HG02938 (cell line): ENCODE data around the gene RBM20.

Experiments
- ATAC-seq: cut with Tn5 transposase; IDR thresholded peaks from one replicate; pipeline ENCODE4 v1.9.1; 2021; ENCODE audit warnings: mild to moderate bottlenecking, moderate library complexity; ENCODE audit not compliant: unreplicated experiment

Gene RBM20

DNA sequence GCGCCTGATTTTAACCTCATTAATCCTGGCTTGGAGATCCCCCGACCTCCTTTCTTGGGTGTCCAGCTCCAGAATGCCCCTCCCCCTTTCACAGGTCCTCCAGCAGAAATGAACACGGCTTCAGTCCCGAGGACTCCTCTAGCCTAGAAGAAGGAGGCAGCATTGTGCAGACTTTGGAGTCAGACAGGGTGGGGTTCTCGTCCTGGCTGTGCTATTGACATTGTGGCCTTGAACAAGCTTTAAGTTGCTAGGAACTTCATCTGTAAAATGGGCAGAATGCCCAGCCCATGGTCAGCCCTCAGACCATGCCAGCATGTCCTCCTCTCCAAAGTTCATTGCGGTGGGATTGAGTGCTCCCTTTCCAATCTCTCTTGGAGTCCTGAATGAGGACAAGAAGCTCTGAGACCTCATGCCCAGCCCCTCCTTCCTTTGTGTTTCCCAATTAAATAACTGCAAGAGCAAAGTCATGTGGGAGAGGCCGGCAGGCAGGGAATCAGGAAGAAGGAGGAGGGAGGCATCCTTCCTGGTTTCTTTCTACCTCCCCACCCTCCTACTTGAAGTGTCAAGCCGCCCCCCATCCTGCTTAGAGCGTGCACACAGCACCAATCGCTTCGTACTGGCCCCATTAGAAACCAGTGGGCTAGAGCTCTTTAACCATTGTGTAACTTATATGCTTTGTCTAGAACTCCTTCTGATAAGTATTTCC lies 86.4 kb downstream of the RBM20 start:
- no peak for ATAC-seq

DNA sequence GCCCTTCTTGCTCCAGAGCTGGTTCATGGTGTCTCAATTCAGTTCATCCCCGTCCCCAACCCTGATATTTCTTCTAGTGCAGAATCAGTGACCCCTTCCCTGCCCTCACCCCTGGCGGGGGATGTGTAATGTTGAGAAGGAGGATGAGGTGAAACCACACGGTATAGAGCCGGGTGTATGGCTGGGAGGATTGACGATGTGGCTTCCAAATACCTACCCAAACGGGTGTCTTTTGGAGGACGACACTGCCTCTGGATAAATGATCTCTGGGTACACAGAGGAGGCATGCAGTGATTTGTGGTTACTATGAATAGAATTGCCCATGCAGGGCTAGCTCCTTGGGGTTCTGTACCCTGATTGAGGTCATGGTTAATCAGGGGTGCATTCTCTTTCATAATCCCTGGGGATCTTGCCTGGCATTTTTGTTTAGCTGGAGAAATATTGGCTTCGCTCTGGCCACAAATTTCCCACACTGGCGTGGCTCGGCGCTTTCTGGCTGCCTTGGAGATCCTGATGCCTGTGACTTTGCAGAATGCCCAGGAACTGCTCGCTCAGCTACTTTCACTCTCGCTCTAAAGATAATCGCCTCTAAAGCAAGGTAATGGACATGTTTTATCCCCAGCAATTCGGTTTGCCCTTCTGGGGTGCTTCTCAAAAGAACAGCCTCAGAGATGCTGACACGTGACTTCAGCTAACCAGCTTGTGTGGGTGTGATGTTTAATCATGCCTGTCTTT lies 89.2 kb downstream of the RBM20 start:
- no peak for ATAC-seq

DNA sequence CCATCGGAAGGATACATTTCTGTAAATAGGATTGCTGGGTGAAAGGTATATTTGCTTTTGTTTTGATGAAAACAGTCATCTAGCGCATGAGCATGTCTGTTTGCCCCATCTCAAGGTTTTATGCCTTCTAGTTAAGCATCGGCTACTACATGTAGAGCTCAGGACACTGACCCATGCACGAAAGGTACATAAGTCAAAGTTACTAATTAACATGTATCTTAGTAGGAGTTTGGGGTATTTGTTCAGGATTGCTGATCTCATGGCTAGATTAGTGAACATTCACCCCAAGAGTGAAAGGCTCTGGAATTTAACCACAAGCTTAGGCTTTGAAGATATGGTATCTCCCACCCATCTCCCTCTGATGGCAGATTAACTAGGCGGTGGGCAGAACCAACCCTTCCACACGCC lies 91.5 kb downstream of the RBM20 start:
- no peak for ATAC-seq

DNA sequence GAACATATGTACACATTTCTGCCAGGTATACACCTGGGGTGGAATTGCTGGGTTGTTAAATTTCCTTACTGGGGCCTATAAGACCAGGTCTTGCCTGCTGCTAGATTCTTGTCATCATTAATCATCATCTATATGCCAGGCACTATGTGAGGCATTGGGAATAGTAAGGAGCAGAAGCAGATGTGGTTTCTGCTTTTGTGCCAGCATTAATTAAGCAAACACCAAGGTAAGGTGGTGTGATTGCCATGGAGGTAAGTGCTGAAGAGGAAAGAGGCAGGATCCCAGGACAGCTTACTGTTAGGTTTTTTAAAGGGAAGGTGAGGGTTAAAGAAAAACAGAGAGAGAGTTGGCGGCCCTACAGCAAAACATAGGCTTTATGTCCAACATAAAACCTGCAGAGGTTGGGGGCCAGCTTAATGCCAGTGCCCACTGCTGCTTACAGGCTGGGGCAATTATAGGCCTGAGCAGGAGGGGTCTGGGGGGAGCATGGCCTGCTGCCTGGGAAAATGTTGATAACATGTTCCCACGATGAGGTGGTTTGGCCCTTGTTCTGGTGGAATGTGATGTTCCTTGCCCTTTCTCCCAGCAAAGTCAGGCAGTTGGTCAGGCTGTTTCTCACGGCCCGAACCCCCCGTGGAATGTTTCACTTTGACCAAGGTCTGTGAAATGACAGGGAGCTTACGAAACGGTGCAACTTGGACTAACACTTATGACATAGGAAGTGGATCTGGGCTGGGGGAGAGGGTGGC lies 93.9 kb downstream of the RBM20 start:
- ATAC-seq: no peak

DNA sequence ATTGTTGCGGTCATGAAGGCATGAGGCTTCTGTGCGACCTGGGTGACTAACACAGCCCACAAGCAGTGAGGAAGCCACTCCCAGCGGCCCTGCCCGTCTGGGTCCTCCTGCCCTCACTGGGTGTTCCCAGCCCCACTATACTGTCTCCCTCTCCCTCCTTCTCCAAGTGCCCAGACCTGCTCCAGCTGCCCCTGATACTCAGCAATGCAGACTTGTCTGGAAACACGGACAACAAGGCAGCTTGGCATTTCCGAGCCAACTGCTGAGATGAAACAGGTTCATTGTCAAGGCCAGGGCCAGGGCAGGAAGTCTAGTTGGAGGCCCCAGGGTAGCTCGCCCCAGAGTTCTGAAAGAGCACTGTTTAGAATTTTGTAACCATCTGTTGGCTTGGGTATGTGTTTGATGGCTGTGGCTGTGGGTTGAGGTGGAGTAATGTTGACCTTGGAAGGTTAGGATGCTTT lies 95.7 kb downstream of the RBM20 start:
- no peak for ATAC-seq

DNA sequence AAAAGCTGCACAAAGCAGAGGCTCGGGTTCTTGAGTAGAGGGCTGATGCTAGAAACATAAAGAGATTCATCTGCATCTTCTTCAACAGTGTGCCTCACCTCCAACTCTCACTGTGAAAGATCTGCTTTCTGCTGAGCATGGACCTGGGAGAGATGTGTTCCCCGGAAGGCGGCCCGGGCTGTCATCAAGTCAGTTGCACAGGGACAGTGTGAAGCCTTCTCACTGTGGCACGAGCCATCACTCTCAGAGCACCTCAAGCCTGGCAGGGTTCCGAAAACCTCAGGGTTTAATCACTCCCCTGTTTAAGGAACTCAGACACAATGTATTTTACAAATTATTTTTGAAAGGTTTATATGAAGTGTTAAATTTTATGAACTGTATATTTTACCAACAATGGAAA lies 98.7 kb downstream of the RBM20 start:
- ATAC-seq: no peak

DNA sequence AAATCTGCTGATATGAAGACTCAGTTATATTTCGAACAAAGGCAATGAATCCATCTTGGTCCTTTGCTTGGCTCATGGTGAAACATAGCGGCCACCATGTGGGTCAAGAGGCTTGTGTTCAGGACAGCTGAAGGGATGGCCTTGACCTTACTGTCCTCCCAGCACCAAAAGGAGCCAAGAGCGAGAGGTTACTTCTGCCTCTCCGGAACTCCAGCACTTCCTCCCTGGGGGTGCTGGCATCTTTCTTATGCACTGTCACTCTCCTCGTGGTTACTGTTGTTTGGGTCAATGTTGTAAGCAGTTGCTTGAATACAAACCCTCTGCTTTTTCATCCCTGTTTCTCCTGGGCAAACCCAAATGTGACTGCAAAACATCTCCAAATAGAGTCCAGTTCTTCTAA lies 100.6 kb downstream of the RBM20 start:
- no peak for ATAC-seq

DNA sequence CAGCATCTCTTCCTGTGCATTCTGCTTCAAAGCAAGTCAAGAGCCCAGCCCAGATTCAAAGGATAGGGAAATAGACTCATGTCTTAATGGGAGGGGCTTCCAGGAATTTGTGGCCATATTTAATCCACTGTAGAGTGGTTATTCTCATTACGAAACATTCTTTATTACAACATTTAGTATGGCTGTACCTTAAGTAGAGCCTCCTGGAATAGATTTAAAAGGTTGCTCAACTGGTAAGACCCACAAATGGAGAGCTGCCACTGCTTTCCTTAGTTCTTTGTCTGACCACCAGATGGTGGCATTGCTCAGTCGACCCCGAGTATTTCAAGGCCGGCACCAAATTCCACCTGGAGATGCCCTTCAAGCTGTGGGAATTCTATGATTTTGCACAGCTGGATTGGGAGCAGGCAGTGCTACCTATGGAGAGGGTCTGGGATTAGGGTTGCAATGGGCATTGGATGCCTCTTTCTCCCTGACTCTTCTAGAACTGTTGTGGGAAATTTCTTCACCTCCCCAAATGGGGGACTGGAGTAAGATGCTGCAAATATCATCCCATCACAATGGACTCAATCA lies 102.2 kb downstream of the RBM20 start:
- no peak for ATAC-seq

DNA sequence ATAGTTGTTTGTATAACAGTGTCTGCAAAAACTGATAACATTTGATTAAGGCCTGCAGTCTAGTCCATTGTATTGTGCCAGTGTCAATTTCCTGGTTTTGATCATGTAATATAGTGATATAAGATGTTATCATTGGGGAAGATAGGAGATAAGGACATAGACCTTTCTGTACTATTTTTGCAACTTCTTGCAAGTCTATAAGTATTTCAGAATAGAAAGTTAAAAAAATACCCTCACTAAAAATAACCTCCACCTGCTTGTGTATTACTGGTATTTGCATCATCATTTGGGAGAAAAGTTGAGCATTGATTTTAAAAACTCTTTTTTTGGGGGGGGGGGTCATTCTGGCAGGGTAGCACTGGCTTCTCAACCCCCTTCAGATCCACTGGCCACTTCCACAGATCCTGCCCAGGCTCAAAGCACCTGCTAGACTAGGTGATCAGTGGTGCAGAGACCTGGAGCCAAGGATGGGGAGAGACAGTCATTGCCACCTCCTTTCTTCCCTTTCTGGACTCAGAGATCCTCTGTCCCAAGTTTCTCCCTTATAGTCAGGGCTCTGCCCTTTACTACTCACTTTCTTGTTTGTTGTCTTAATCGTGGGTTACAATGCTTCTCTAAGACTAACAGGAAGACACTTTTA lies 103.0 kb downstream of the RBM20 start:
- ATAC-seq: no peak

DNA sequence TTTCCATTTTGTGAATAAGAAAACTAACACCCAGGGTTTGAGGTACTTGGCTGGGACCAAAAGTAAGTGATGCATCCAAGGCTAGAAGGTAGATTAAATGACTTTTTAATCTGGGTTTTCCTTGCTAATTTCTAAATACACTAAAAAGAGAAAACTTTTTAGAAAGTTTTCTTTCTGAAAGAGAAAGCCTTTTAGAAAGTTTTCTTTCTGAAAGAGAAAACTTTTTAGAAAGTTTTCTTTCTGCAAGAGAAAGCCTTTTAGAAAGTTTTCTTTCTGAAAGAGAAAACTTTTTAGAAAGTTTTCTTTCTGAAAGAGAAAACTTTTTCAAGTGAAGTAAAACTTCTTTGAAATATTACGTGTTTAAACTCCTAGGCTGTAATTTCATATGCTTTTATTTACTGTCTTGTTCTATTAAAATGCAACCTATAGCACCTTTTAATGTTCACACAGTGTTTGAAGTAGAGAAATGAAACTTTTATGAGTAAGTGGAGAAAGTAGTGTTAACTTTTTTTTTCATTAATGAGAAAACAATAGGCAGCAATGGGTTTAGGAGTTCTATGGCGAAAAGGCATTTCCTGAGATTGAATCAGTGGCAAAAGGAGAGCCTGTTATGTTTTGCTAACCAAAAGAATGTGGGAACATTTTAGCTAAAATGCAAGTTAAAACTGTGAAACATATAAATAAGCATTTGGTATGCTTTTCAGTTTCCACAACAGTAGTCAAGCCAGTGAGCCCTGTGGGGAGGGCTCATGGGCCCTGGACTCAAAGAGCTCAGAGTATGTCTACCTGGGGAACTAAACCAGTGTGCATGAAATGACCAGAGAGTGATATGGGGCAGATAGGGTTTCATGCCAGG lies 103.7 kb downstream of the RBM20 start:
- no peak for ATAC-seq

DNA sequence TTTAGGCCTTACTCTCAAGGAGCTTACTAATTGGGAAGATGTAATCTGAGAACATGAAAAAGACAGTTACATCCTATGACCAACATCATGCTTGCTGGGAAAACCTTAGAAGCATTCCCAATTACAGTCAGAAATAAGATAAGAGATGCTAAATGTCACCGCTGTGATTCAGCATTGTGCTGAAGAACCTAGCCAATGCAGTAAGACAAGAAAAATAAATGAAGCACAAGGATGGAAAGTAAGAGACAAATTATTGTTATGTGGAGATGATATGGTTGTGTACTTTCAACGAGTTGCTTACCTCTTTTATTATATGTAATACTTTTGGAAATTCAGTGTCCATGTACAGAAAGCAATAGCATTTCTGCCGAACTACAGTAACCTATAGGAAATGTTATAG lies 104.8 kb downstream of the RBM20 start:
- ATAC-seq: no peak

DNA sequence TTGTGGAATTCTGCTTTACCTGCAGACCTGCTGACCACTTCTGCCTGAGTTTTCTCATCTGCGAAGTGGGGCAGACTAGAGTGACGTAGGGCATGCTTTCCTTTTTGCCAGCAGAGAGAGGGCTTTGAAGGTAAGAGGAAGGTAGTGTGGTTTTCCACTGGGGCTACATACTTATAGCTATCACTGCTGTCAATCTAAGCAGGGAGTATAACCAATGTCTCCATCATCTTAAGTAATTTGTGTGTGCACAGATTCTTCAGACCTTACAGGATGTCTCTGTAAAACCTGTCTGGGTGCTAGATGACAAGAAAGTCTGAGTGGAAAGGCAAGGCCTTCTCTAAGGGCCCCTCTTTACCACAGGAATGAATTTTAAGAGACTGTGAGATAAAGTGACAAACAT lies 106.8 kb downstream of the RBM20 start:
- ATAC-seq: no peak

DNA sequence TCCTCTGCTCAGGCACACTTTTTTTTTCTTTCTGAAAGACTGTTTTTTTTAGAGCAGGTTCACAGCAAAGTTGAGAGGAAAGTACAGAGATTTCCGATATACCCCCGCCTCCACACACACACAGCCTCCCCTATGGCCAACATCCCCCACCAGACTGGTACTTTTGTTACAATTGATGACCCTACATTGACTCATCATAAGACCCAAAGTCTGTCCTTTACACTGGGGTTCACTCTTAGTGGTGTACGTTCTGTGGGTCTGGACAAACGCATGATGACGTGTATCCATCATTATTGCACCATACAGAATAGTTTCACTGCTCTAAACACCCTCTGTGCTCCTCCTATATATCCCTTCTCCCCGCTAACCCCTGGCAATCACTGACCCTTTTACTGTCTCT lies 107.7 kb downstream of the RBM20 start:
- no peak for ATAC-seq

DNA sequence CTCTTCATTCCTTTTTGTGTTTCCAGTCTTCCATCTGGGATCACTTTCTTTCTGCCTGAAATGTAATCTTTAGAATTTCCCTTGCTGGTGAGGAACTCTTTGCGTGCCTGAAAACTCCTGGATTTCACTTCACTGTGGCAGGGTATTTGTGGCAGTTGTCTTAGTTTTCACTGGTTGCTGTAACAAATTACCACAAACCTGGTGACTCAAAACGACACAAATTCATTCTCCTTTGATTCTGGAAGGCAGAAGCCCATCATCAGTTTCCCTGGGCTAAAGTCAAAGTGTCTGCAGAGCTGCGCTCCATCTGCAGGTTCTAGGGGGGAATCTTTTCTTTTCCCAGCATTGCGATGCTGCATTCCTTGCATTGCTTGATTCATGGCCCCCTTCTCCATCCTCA lies 109.3 kb downstream of the RBM20 start:
- no peak for ATAC-seq

DNA sequence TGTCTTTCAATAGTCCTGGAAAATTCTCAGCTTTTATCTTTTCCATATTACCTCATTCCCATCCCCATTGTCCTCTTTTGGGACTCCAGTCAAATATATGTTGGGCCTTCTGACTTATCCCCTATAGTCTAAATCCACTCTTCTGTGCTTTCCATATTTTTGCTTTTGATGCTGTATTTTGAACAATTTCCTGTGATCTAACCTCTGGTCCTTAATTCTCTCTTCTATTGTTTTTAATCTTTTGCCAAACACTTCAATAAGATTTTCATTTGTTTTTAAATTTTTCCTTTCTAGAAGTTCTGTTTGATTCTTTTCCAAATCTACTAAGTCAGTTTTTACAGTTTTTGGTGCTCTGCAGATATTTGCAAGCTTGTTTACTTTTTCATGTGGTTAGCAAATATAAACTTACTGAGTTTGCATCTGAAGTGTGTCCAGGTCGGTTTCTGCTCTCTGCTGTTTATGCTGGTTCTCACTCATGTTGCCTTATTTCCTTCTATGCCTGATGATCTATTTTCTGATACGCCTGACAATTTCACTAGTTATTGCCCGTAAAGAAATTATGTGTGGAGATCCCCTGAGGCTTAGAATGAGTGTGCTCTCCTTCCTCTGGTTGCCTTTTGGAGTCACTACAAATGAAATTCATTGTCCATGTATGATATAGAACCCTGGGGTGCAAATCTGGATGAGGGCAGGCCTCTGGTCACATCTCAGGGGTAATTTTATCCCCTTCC lies 110.4 kb downstream of the RBM20 start:
- no peak for ATAC-seq

DNA sequence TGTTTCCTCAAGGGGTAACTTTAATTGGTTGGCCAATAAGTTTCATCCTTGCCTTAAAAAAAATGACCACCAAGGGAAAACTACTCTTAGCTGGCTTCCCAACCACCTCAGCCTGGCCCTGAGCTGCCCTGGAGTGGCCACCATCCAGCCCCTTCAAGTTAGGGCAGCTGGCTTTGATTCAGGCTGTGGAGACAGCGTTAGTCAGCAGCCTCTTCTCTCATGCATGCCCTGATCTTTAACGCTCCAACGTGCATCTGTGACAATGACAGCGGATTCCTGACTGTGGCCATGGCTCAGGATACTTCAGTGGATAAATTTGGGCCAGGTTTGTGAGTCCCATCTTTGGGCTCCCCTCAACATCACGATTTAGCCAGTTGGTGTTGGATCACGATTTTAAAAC lies 111.6 kb downstream of the RBM20 start:
- ATAC-seq: no peak

DNA sequence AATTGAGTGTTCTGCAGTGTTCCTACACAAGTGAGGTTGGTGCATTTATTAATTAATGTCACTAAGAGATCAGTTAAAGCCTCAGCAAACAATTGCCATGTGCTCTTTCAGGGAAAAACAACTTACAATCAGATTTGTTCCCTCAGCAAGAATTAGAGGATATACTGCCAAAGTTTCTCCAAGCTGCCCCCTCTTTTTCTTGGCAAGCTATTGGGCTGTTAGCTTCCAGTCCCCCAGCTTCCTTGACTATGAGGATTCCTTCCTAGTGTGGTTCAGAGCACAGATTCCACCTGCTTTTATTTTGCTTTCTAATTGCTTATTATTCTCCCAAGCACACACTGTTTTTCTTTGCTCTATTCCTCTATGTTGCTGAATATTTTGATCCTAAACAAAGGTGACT lies 112.7 kb downstream of the RBM20 start:
- ATAC-seq: no peak

DNA sequence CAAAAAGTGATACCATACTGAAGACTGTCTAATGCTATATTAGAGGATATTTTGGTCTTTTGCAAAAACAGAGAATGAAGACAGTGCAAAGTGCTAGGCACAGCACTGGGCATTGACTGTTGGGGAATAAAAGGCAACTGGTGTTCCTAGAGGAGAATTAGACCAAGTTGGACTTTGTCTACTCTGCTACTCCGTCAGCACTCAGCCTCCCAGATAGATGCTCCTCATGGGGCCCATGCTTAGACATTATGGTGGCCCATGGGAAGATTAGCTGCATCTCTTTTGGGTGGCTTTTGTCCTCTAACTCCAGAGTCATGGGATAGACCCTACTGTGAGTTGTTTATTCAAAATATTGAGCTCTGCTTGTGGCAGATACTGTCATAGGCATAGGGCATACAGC lies 113.5 kb downstream of the RBM20 start:
- no peak for ATAC-seq

DNA sequence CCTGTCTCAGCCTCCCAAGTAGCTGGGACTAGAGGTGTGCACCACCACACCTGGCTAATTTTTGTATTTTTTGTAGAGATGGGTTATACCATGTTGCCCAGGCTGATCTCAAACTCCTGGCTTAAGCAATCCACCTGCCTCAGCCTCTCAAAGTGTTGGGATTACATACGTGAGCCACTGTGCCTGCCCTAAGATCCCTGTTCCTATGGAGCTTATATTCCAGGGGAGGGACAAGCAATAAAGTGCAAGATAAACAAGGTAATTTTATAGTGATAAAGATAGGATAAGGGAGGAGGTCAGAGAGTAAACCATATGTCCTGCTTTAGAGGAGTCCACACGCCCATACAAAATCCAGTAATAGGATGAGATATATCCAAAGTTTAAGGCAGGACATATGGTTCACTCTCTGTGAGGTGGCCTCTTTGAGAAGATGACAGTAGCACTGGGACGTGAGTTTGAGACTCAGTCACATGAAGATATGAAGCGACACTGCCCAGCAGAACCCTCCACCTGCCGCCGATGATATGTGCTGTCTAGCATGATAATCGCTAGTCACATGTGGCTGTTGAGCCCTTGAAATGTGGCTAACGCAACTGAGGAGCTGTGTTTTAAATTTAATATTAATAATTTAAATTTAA lies 114.1 kb downstream of the RBM20 start:
- no peak for ATAC-seq
